Neuron (in vitro differentiated cells): ENCODE measurements around the gene ADGRF3.
"Not testable (repeated sequence)": the region's sequence is repeated elsewhere in the genome, so short reads cannot be mapped to it uniquely, and the experiment has no call there.

Experiments
- H2AFZ ChIP-seq: one replicate; pipeline ENCODE4 v1.6.1; 2013; ENCODE audit warnings: low read depth, mild to moderate bottlenecking, inconsistent platforms, low read length, moderate library complexity
- H3K27me3 ChIP-seq: one replicate; pipeline ENCODE4 v1.6.1; 2013; ENCODE audit warnings: low read length; ENCODE audit not compliant: insufficient read depth
- H3K36me3 ChIP-seq: one replicate; pipeline ENCODE4 v1.6.1; 2013; ENCODE audit warnings: low read length; ENCODE audit not compliant: insufficient read depth
- H3K4me1 ChIP-seq: one replicate; pipeline ENCODE4 v1.6.1; 2013; ENCODE audit warnings: low read length; ENCODE audit not compliant: insufficient read depth
- H3K4me3 ChIP-seq: 2 replicates; pipeline ENCODE4 v1.5.1; 2013; ENCODE audit warnings: mild to moderate bottlenecking, low read length, moderate library complexity
- H3K9me3 ChIP-seq: one replicate; pipeline ENCODE4 v1.6.1; 2013; ENCODE audit warnings: low read length

The ADGRF3 gene

GRCh38 chr2:26346454-26347053 lies at the start of gene ADGRF3:
ADGRF3 (minus strand) TSS chr2:26346789; CDS start chr2:26346234, 555 bp downstream.
- no peaks in the 10 kb centered on the region for H3K36me3 ChIP-seq
- H3K27me3 ChIP-seq: no peaks in the 10 kb centered on the region
- H3K9me3 ChIP-seq: peaks cover 3% of the 10 kb centered on the region
- H3K4me1 ChIP-seq: peaks cover 28% of the 10 kb centered on the region
- H3K4me3 ChIP-seq: peak within 1 kb of the TSS; percentile 98
- H2AFZ ChIP-seq: peak within 1 kb of the TSS; percentile 46

- H3K36me3 ChIP-seq: peaks cover 6% of the 10 kb centered on the region
- no peak overlapping the region for H3K4me3 ChIP-seq
- H3K9me3 ChIP-seq: no peaks in the 10 kb centered on the region
- H2AFZ ChIP-seq: no peak overlapping the region
- peaks cover 5% of the 10 kb centered on the region for H3K4me1 ChIP-seq
- no peaks in the 10 kb centered on the region for H3K27me3 ChIP-seq
These were observed 48.8 kb upstream of the ADGRF3 start for GRCh38 chr2:26395394-26395793.

GRCh38 chr2:26394694-26395093 lies 48.1 kb upstream of the ADGRF3 start:
- Histone ChIP-seq H2AFZ (no peak overlapping the region), H3K36me3 (peaks cover 11% of the 10 kb centered on the region), H3K9me3 (no peaks in the 10 kb centered on the region), H3K4me3 (no peak overlapping the region), H3K4me1 (peaks cover 5% of the 10 kb centered on the region), H3K27me3 (no peaks in the 10 kb centered on the region)

- Histone ChIP-seq H2AFZ (no peak overlapping the region), H3K27me3 (no peaks in the 10 kb centered on the region), H3K9me3 (no peaks in the 10 kb centered on the region), H3K36me3 (peaks cover 54% of the 10 kb centered on the region), H3K4me3 (no peak overlapping the region), H3K4me1 (no peaks in the 10 kb centered on the region)
These were observed 40.6 kb upstream of the ADGRF3 start for GRCh38 chr2:26387189-26387588.

GRCh38 chr2:26384597-26384996 lies 38.0 kb upstream of the ADGRF3 start:
- Histone ChIP-seq H3K36me3 (peaks cover 54% of the 10 kb centered on the region), H3K4me3 (no peak overlapping the region), H3K27me3 (no peaks in the 10 kb centered on the region)

GRCh38 chr2:26384183-26384582 lies 37.6 kb upstream of the ADGRF3 start:
- no peak overlapping the region for H3K4me3 ChIP-seq

More at GRCh38 chr2:26384597-26384996, 38.0 kb upstream of the ADGRF3 start:
- no peaks in the 10 kb centered on the region for H3K9me3 ChIP-seq
- H2AFZ ChIP-seq: no peak overlapping the region
- H3K4me1 ChIP-seq: no peaks in the 10 kb centered on the region

GRCh38 chr2:26382564-26382963 lies 36.0 kb upstream of the ADGRF3 start:
- Histone ChIP-seq H3K9me3 (peaks cover 4% of the 10 kb centered on the region), H3K27me3 (no peaks in the 10 kb centered on the region), H2AFZ (no peak overlapping the region), H3K36me3 (peaks cover 48% of the 10 kb centered on the region), H3K4me3 (no peak overlapping the region), H3K4me1 (no peaks in the 10 kb centered on the region)

More at GRCh38 chr2:26384183-26384582, 37.6 kb upstream of the ADGRF3 start:
- Histone ChIP-seq H3K9me3 (no peaks in the 10 kb centered on the region), H3K4me1 (no peaks in the 10 kb centered on the region), H2AFZ (no peak overlapping the region), H3K27me3 (no peaks in the 10 kb centered on the region), H3K36me3 (peaks cover 50% of the 10 kb centered on the region)

- Histone ChIP-seq H3K9me3 (peaks cover 10% of the 10 kb centered on the region), H2AFZ (no peak overlapping the region), H3K27me3 (no peaks in the 10 kb centered on the region), H3K36me3 (peaks cover 48% of the 10 kb centered on the region), H3K4me1 (no peaks in the 10 kb centered on the region), H3K4me3 (no peak overlapping the region)
These were observed 33.7 kb upstream of the ADGRF3 start for GRCh38 chr2:26380281-26380680.

GRCh38 chr2:26376799-26377198 lies 30.2 kb upstream of the ADGRF3 start:
- H2AFZ ChIP-seq: no peak overlapping the region
- peaks cover 69% of the 10 kb centered on the region for H3K36me3 ChIP-seq
- H3K9me3 ChIP-seq: peaks cover 16% of the 10 kb centered on the region
- H3K4me3 ChIP-seq: no peak overlapping the region
- H3K27me3 ChIP-seq: no peaks in the 10 kb centered on the region
- H3K4me1 ChIP-seq: no peaks in the 10 kb centered on the region

GRCh38 chr2:26370909-26371308 lies 24.3 kb upstream of the ADGRF3 start:
- not testable (repeated sequence) for H3K4me3 ChIP-seq, H3K9me3 ChIP-seq, H2AFZ ChIP-seq, H3K27me3 ChIP-seq
- H3K4me1 ChIP-seq: peaks cover 25% of the 10 kb centered on the region
- peaks cover 45% of the 10 kb centered on the region for H3K36me3 ChIP-seq

- H3K27me3 ChIP-seq, H3K9me3 ChIP-seq, H2AFZ ChIP-seq, H3K4me3 ChIP-seq: not testable (repeated sequence)
- Histone ChIP-seq H3K36me3 (peaks cover 37% of the 10 kb centered on the region), H3K4me1 (peaks cover 25% of the 10 kb centered on the region)
These were observed 23.1 kb upstream of the ADGRF3 start for GRCh38 chr2:26369664-26370063.

GRCh38 chr2:26366957-26367356 lies 20.4 kb upstream of the ADGRF3 start:
- Histone ChIP-seq H3K4me1 (peaks cover 25% of the 10 kb centered on the region), H3K36me3 (peaks cover 15% of the 10 kb centered on the region), H3K4me3 (no peak overlapping the region), H3K27me3 (no peaks in the 10 kb centered on the region), H2AFZ (no peak overlapping the region), H3K9me3 (no peaks in the 10 kb centered on the region)

- no peaks in the 10 kb centered on the region for H3K9me3 ChIP-seq
- peaks cover 24% of the 10 kb centered on the region for H3K4me1 ChIP-seq
- no peak overlapping the region for H2AFZ ChIP-seq
- H3K4me3 ChIP-seq: no peak overlapping the region
- no peaks in the 10 kb centered on the region for H3K27me3 ChIP-seq
- H3K36me3 ChIP-seq: peaks cover 15% of the 10 kb centered on the region
These were observed 18.1 kb upstream of the ADGRF3 start for GRCh38 chr2:26364669-26365068.

GRCh38 chr2:26363958-26364357 lies 17.4 kb upstream of the ADGRF3 start:
- H3K4me3 ChIP-seq: no peak overlapping the region
- no peaks in the 10 kb centered on the region for H3K9me3 ChIP-seq
- peaks cover 17% of the 10 kb centered on the region for H3K4me1 ChIP-seq
- H2AFZ ChIP-seq: no peak overlapping the region
- peaks cover 15% of the 10 kb centered on the region for H3K36me3 ChIP-seq
- no peaks in the 10 kb centered on the region for H3K27me3 ChIP-seq
